Measurements from ENCODE around the gene RPS6KL1.

RPS6KL1 gene

GRCh38 chr14:74946659-74947281 lies 23.7 kb upstream of the RPS6KL1 start:
- Mint-ChIP-seq H3K9me3 (no peaks in the 10 kb centered on the region), H3K27me3 (ENCODE audit: low read depth) (peaks cover 4% of the 10 kb centered on the region), H3K4me1 (peaks cover 47% of the 10 kb centered on the region), H3K4me3 (no peak overlapping the region), H3K27ac (peak overlapping the region in 2 of 3 experiments; percentile 34 to 42), H3K36me3 (ENCODE audit: low read depth) (peaks cover 16% of the 10 kb centered on the region)
- TF ChIP-seq CTCF (IDR thresholded peaks at IDR 0.05; ENCODE audit: unreplicated experiment in 3 of 3) = peak in 1 of 3 experiments; percentile 7

GRCh38 chr14:74945852-74946658 lies 23.0 kb upstream of the RPS6KL1 start:
- Mint-ChIP-seq H3K4me1 (peaks cover 47% of the 10 kb centered on the region), H3K9me3 (no peaks in the 10 kb centered on the region), H3K27ac (peak overlapping the region; percentile 9 to 42 (median 34)), H3K27me3 (ENCODE audit: low read depth) (peaks cover under 1% of the 10 kb centered on the region), H3K36me3 (ENCODE audit: low read depth) (peaks cover 20% of the 10 kb centered on the region), H3K4me3 (no peak overlapping the region)
- TF ChIP-seq CTCF (IDR thresholded peaks at IDR 0.05; ENCODE audit: unreplicated experiment in 3 of 3) = peak; percentile 92 to 95 (median 92)

- H3K27me3 Mint-ChIP-seq (ENCODE audit: low read depth) = no peaks in the 10 kb centered on the region
- peaks cover 42% of the 10 kb centered on the region for H3K4me1 Mint-ChIP-seq
- H3K36me3 Mint-ChIP-seq (ENCODE audit: low read depth) = peaks cover 20% of the 10 kb centered on the region
- no peak overlapping the region for H3K27ac Mint-ChIP-seq
- TF ChIP-seq CTCF (IDR thresholded peaks at IDR 0.05; ENCODE audit: unreplicated experiment in 3 of 3) = peak; percentile 37 to 63 (median 46)
- H3K4me3 Mint-ChIP-seq = no peak overlapping the region
- H3K9me3 Mint-ChIP-seq = no peaks in the 10 kb centered on the region
Observed at GRCh38 chr14:74945261-74945851, 22.3 kb upstream of the RPS6KL1 start.

- H3K4me1 Mint-ChIP-seq = peaks cover 49% of the 10 kb centered on the region
- H3K4me3 Mint-ChIP-seq = no peak overlapping the region
- TF ChIP-seq CTCF (IDR thresholded peaks at IDR 0.05; ENCODE audit: unreplicated experiment in 3 of 3) = no peak
- peaks cover 3% of the 10 kb centered on the region for H3K27me3 Mint-ChIP-seq (ENCODE audit: low read depth)
- peaks cover 13% of the 10 kb centered on the region for H3K36me3 Mint-ChIP-seq (ENCODE audit: low read depth)
- no peak overlapping the region for H3K27ac Mint-ChIP-seq
- H3K9me3 Mint-ChIP-seq = no peaks in the 10 kb centered on the region
Observed at GRCh38 chr14:74942608-74943007, 19.5 kb upstream of the RPS6KL1 start.

GRCh38 chr14:74942181-74942580 lies 19.1 kb upstream of the RPS6KL1 start:
- H3K4me3 Mint-ChIP-seq = no peak overlapping the region
- peaks cover 3% of the 10 kb centered on the region for H3K27me3 Mint-ChIP-seq (ENCODE audit: low read depth)
- peak overlapping the region; percentile 44 to 55 (median 53) for H3K27ac Mint-ChIP-seq
- TF ChIP-seq CTCF (IDR thresholded peaks at IDR 0.05; ENCODE audit: unreplicated experiment in 3 of 3) = no peak
- H3K9me3 Mint-ChIP-seq = no peaks in the 10 kb centered on the region
- peaks cover 50% of the 10 kb centered on the region for H3K4me1 Mint-ChIP-seq
- peaks cover 13% of the 10 kb centered on the region for H3K36me3 Mint-ChIP-seq (ENCODE audit: low read depth)
